VCaP (cell line): Measurements from ENCODE around the gene GPR119.

Experiments
- H3K27ac ChIP-seq: fragments of 450-650 bp; 2 replicates; pipeline ENCODE4 v1.5.1; 2017
- TF ChIP-seq, protein P1 (sequence below): fragments of 450-650 bp; conservative IDR thresholded peaks from 2 replicates; pipeline ENCODE4 v1.5.1; 2017; ENCODE audit warnings: mild to moderate bottlenecking, moderate library complexity

Gene GPR119

DNA sequence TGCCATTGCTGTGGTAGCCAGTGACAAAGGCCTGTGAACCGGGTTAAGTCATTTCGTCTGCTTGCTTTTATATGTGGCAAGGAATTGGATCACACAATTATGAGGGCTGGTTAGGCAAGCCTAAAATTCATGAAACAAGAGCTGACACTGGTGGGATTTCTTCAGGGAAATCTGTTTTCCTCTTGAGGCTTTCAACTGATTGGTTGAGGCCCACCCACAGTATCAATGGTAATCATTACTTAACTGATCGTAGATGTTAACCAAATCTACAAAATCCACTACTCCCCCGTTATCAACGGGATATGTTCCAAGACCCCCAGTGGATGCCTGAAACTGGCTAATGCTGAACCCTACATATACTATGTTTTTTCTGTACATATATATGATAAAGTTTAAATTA, 29.3 kb upstream of the GPR119 start:
- TF ChIP-seq, protein P1, sequence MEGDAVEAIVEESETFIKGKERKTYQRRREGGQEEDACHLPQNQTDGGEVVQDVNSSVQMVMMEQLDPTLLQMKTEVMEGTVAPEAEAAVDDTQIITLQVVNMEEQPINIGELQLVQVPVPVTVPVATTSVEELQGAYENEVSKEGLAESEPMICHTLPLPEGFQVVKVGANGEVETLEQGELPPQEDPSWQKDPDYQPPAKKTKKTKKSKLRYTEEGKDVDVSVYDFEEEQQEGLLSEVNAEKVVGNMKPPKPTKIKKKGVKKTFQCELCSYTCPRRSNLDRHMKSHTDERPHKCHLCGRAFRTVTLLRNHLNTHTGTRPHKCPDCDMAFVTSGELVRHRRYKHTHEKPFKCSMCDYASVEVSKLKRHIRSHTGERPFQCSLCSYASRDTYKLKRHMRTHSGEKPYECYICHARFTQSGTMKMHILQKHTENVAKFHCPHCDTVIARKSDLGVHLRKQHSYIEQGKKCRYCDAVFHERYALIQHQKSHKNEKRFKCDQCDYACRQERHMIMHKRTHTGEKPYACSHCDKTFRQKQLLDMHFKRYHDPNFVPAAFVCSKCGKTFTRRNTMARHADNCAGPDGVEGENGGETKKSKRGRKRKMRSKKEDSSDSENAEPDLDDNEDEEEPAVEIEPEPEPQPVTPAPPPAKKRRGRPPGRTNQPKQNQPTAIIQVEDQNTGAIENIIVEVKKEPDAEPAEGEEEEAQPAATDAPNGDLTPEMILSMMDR = no peak

DNA sequence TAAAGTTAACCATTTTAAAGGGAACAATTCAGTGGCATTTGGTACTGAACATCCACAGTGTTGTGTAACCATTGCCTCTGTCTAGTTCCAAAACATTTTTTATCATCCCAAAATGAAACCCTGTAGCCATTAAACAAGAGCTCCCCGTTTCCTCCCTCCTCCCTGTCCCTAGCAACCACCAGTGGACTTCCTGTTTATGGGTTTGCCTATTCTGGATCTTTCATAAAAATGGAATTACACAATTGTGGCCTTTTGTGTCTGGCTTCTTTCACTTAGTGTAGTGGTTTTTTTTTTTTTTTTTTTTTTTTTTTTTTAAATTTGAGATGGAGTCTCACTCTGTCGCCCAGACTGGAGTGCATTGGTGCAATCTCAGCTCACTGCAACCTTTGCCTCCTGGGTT, 27.9 kb upstream of the GPR119 start:
- TF ChIP-seq, protein P1 = no peak
- no peak overlapping the region for H3K27ac ChIP-seq

More for the DNA sequence above, 29.3 kb upstream of the GPR119 start:
- no peak overlapping the region for H3K27ac ChIP-seq

DNA sequence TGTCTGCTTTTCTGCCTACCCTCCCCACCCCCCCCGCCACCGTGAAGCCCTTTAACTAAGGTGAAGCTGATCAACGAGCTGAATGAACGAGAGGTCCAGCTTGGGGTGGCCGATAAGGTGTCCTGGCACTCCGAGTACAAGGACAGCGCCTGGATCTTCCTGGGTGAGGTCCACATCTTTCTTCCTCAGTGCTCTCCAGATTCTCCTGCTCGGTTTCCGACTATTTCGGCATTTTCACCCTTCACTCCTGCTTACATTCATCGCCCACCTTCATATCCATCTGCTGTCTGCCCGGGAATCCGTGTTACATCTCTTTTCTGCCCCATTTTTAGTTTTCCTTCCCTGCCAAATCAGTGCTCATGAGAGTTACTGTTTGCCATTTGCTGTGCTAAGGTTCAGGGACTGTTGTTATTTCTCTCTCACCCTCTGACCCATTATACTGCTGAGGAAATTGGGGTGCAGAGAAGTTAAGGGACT, 16.8 kb upstream of the GPR119 start:
- H3K27ac ChIP-seq = peak overlapping the region; percentile 61
- TF ChIP-seq, protein P1 = no peak

DNA sequence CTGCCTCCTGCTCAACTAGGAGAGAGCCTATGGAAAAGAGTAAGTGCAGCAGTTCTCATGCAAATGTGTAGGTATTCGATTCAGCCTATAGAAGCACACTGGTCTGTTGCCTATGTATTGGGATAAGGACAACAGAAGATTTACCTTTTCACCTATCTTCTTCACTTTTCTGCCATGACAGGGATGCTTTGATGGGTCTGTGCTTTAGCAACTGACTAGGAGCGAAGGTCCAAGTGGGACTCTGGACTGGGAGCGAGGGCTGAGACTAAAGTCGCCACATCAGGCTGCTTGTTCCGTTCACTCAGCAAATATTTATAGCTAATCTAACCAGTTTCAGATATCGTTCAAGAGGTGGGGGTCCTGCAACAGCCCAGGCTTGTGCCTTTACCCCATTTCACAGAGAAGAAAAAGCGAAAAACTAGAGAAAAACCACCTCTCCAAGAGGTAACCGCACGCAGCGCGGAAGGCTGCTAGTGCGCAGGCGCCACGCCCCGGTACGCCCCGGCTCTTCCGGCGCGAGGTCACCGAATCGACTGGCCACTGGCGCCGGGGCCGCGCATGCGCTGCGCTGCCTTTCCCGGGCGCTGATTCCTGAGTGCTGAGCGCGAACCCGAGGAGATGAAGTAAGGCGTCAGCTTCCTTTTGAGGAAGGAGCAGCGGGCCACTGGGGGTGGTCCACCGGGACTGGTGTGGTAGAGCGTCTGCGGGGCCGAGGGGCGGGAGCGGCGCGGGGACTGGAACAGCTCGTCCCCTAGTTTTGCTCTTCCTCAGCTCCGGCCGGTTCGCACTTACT, 16.1 kb upstream of the GPR119 start, which contains the start of gene RBMX2:
Gene RBMX2 (plus strand): TSS at position 573 of the 793 bp plus-strand sequence. CDS start 46 bp downstream, at position 619.
- TF ChIP-seq, protein P1 = no peak
- peak within 1 kb of the TSS; percentile 61 for H3K27ac ChIP-seq

DNA sequence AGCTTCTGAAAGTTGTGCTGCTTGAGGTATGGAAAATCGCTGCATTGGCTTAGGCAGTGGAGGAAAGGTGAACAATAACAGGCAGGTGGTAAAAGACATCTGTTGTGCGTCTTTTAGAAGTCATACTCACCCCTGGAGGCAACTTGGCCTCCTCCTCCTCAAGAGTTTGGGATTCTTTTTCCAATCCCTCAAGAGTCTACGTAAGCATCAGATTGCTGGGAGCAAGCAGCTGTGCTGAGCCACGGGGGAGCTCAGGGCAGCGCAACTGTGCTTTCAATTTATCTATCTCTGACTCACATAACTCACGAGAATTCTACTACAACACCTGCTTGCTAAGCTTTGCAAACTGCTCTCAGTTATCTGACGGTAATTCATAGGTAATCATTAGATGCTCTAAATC, 9.9 kb upstream of the GPR119 start:
- H3K27ac ChIP-seq = no peak overlapping the region
- TF ChIP-seq, protein P1 = no peak

DNA sequence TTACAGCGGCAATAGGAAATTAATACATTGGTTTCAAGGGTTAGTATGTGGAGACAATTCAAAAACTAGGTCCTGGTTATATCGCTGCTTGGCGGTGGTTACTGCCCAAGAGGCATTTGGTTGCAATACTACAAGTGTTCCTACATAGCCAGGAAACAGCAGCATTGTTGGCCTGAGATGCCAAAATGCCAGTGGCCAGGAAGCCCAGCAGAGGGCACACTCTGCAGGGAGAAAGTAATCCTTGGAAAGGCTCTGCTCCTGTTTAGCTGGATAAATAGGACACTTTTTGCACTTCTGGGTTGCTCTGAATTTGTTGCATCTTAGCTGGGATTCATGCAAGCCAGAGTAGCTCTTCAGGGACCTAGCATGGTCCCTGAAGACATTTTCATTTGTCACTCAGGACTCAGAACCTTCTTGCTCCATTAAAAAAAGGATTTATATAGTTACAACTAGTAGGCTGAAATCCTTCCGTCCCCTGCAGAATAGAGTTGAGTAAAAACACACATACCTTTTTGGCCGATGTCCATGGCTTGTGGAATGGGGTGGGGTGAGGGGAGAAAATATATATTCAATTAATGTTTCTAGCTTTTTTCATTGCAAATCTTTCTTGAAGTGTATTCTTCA, 8.1 kb upstream of the GPR119 start:
- TF ChIP-seq, protein P1 = peak; percentile 85
- no peak overlapping the region for H3K27ac ChIP-seq

DNA sequence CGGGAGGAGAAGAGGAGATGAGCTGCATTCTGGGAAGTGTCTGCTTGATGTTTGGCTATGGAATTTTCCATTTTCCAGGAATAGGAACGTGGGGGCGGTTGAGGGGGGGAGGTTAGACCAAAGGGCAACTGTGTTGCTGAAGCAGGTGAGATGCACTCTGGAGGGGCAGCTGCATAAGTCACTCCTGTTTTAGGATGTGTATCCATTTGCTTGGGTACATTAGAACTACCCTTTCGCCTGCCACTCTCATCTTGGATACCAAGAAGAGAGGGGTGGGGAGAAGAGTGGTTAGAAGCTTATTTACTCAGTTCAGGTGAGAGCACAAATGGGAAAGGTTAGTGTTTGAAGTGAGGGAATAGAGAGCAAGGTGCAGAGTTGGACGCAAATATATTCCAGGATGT, 934 bp upstream of the GPR119 start:
- no peak overlapping the region for H3K27ac ChIP-seq
- TF ChIP-seq, protein P1 = no peak
